Keratinocyte (primary cell): ENCODE results near the gene PGS1.

Experiments used
- EZH2 ChIP-seq: IDR thresholded peaks from one replicate; pipeline ENCODE4 v1.6.1; 2012; ENCODE audit warnings: inconsistent platforms, mild to moderate bottlenecking, low read length, moderate library complexity
- TF ChIP-seq, protein P1 (sequence below), 3 experiments: IDR thresholded peaks in 1 of 3; conservative IDR thresholded peaks in 1 of 3; optimal IDR thresholded peaks in 1 of 3; 2 replicates in 2 of 3; 3 replicates in 1 of 3; pipeline versions ENCODE3 to v1.5.1; 2011; ENCODE audit warnings: low read length in 3 of 3, mild to moderate bottlenecking in 3 of 3, moderate library complexity in 2 of 3, control low read depth in 1 of 3, inconsistent platforms in 1 of 3; ENCODE audit not compliant: insufficient read depth in 2 of 3; ENCODE audit errors: extremely low read depth in 1 of 3

- TF ChIP-seq, protein P1, sequence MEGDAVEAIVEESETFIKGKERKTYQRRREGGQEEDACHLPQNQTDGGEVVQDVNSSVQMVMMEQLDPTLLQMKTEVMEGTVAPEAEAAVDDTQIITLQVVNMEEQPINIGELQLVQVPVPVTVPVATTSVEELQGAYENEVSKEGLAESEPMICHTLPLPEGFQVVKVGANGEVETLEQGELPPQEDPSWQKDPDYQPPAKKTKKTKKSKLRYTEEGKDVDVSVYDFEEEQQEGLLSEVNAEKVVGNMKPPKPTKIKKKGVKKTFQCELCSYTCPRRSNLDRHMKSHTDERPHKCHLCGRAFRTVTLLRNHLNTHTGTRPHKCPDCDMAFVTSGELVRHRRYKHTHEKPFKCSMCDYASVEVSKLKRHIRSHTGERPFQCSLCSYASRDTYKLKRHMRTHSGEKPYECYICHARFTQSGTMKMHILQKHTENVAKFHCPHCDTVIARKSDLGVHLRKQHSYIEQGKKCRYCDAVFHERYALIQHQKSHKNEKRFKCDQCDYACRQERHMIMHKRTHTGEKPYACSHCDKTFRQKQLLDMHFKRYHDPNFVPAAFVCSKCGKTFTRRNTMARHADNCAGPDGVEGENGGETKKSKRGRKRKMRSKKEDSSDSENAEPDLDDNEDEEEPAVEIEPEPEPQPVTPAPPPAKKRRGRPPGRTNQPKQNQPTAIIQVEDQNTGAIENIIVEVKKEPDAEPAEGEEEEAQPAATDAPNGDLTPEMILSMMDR (optimal IDR thresholded peaks at IDR 0.05 in 1 of 3, IDR thresholded peaks at IDR 0.05 in 1 of 3, conservative IDR thresholded peaks at IDR 0.05 in 1 of 3; ENCODE audit: extremely low read depth in 1 of 3, insufficient read depth in 2 of 3, low read length in 3 of 3), result peak; percentile 77 to 95 (median 94)
- TF ChIP-seq EZH2, result no peak
These were observed 17.9 kb upstream of the PGS1 start for GRCh38 chr17:78360371-78361224.
